Fibroblast of villous mesenchyme (primary cell): Measurements from ENCODE around the gene SDHA. TPM values are rescaled to one million over a fixed set of nuclear protein-coding genes. Genes with fewer than 3 reads are reported as not detected.
"Not testable (repeated sequence)": the region's sequence is repeated elsewhere in the genome, so short reads cannot be mapped to it uniquely, and the experiment has no call there.

Experiments used
- DNase-seq: peaks from one replicate; pipeline ENCODE4 v3.0.0-alpha.2; 2010; ENCODE audit warnings: low read depth
- H3K4me3 ChIP-seq: 2 replicates; pipeline ENCODE4 v1.5.1; 2011; ENCODE audit warnings: low read depth, mild to moderate bottlenecking, low read length
- total RNA-seq: library from RNA; depleted of rRNA; stranded (reverse); fragments of >200 nt; gene quantifications from 2 replicates; pipeline ENCODE4 v1.2.3, GENCODE V29; 2012
- TF ChIP-seq, protein P1 (sequence below): IDR thresholded peaks from 2 replicates; pipeline ENCODE4 v1.5.1; 2012; ENCODE audit warnings: low read depth, mild to moderate bottlenecking, low read length; ENCODE audit not compliant: insufficient read depth

The SDHA gene
- total RNA-seq, 1 donor, result 87.2 TPM

DNA sequence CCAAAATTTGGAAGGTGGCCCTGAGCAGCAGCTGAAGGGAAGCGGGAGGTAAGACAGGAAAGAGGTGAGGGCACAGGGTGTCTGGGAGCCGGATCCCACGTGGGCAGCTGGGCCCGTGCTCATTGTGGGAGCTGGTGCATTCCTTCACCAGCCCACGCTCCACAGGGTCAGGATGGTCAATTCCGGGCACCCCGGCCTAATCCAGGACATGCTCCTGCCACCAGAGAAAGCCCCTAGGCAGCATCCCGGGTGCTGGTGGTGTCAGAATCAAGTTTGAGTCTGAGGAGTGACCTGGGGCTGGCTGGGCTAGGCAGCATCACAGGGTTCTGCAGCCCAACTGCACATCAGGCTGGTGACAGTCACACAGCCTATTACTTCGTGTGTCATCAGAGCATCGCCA, 46.2 kb downstream of the SDHA start:
- no peak overlapping the region for H3K4me3 ChIP-seq
- DNase-seq, result peak; percentile 18
- TF ChIP-seq, protein P1, sequence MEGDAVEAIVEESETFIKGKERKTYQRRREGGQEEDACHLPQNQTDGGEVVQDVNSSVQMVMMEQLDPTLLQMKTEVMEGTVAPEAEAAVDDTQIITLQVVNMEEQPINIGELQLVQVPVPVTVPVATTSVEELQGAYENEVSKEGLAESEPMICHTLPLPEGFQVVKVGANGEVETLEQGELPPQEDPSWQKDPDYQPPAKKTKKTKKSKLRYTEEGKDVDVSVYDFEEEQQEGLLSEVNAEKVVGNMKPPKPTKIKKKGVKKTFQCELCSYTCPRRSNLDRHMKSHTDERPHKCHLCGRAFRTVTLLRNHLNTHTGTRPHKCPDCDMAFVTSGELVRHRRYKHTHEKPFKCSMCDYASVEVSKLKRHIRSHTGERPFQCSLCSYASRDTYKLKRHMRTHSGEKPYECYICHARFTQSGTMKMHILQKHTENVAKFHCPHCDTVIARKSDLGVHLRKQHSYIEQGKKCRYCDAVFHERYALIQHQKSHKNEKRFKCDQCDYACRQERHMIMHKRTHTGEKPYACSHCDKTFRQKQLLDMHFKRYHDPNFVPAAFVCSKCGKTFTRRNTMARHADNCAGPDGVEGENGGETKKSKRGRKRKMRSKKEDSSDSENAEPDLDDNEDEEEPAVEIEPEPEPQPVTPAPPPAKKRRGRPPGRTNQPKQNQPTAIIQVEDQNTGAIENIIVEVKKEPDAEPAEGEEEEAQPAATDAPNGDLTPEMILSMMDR, result no peak

DNA sequence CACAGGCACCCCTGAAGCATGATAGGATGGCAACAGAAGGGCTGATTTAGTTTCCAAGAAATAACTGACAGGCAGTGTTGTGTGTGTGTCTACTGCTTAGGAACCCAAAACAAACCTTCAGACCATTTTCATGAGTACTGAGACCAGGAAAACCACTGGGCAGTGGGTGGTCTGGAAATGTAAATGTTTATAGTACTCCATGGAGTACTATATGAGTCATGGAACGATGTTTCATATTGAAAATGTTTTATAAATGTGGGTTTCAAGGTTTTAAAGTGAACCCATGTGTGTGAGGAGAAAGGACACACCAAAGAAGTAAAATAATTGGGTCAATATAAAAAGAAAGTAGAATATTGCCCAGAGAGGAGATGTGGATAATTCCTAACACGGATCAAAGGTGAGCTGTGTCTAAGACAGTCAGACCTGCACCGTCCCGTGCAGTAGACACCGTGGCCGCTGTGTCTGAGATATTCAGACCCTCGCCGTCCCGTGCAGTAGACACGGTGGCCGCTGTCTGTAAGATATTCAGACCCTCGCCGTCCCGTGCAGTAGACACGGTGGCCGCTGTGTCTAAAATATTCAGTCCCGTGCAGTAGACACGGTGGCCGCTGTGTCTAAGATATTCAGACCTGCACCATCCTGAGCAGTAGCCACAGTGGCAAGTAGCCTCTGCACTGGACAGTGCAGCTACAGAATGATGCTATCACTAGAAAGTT, 48.3 kb downstream of the SDHA start:
- H3K4me3 ChIP-seq, result not testable (repeated sequence)
- peak; percentile 62 for DNase-seq

DNA sequence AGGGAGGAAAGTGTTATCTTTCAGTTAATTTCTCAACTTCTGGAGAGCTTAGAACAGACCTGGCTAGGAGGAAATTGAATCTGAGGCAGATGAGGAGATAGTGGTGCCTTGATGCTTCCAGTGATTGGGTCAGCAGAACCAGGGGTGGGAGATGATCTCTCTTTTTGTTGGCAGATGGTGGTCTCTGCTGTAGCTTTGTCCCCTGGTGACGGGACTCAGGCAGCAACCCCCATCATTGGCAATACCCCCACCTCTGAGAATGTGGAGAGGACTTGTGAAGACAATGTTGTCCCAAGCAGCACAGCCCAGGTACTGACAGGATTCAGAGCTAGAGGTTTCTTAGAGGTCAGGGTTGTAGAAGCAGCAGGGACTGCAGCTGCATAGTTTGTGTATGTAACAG, 49.6 kb downstream of the SDHA start:
- DNase-seq, result no peak
- H3K4me3 ChIP-seq, result no peak overlapping the region
- TF ChIP-seq, protein P1, result no peak

DNA sequence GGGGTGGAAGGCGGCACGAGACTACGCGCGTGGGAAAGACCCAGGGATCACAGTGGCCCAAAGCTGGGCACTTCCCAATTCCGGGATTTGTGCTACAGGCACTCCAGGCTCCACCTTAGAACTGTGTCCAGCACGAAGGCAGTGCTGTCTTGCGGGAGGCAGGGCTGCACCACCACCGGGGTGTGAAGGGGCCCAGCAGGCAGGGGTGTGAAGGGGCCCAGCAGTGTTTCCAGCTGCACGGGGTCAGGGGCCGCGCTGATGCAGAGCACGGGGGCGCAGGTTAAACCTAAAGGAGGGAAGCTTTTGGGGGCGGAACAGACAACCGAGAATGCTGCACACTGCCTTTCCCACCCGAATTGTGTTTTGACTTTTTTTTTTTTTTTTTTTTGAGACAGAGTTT, 52.2 kb downstream of the SDHA start:
- peak overlapping the region; percentile 65 for H3K4me3 ChIP-seq
- TF ChIP-seq, protein P1, result no peak
- DNase-seq, result no peak

DNA sequence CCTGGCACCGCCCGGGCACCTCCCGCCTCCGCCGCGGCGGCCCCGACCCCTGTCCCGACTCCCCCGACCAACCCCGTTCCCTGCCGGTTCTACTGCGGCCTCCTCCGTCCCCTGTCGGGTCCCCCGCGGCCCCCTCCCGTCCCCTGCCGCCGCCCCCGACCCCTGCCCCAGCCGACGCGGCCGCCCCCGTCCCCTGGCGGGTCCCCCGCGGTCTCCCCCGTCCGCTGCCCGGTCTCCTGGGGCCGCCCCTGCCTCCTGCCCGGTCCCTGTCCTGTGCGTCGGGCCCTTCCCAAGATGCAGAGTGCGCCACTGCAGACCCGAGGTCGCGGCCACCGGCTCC, 53.7 kb downstream of the SDHA start:
- not testable (repeated sequence) for DNase-seq
- peak overlapping the region; percentile 78 for H3K4me3 ChIP-seq

DNA sequence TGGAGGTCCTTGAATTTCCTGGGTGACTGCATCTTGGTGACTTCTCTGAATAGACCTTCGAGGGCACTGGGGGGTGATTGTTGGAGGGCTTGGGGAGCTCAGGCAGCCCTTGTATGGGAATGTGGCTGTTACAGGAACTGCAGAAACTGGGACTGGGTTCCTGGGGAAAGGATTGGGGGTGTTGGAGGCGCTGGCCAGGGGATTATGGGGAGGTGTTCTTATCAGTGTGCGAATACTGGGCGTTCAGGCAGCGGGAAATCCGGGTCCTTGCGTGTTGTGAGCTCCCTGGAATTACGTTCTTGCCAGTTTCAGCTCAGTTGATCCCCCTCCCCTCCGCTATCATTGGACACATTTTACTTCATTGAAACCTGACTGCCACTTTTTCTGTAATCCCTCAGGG, 55.0 kb downstream of the SDHA start:
- peak overlapping the region; percentile 39 for H3K4me3 ChIP-seq

DNA sequence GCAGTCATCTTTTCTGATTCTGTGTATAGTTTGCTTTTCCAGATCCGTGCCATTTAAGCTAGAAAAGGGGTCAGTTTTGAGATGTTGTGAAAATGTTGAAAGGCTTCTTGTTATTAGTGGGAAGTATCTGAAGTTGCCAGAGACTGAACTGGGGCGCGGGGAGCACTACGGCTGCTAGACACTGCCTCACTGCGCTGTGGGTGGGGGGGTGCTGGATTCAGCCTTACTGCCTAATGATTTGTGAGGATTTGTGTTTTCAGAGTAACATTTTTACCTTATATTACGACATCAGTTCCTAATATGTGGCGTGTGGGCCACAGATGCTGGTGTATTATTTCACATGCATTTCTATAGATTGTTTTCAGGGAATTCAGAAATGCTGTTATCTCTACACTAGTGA, 55.4 kb downstream of the SDHA start:
- not testable (repeated sequence) for H3K4me3 ChIP-seq, DNase-seq

More for the DNA sequence above, 55.0 kb downstream of the SDHA start:
- not testable (repeated sequence) for DNase-seq

DNA sequence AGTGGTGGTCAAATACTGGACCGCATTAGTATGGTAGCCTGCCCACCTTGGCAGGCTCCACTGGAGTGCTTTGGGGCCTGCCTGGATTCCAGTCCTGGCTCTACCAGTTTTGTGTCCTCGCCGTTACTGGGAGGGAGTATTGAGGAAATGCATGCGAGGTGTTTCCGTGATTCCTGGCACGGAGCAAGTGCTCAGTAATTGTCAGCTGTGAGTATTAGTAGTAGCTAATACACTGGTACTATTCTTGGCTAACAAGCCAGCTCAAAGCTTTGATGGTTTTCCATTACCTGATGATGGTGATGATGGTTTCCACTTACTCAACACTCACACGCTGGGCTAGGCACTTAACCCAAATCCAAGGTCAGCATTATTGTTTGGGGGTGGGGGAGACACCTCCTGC, 56.2 kb downstream of the SDHA start:
- not testable (repeated sequence) for H3K4me3 ChIP-seq, DNase-seq

DNA sequence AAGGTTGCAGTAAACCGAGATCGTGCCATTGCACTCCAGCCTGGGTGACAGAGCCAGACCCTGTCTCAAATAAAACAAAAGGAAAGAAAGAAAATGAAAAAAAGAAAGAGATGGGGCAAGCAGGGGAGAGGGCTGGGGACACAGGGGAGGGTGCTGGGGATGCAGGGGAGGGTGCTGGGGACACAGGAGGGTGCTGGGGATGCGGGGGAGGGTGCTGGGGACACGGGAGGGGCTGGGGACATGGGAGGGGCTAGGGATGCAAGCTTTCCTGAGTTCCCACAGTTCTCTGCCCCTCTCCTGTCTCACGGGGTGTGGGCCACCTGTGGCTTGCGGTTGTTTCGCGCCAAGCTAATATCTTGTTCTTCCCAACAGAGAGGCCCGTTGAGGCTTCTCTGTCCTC, 60.5 kb downstream of the SDHA start:
- TF ChIP-seq, protein P1, result no peak
- DNase-seq, result no peak
- no peak overlapping the region for H3K4me3 ChIP-seq

DNA sequence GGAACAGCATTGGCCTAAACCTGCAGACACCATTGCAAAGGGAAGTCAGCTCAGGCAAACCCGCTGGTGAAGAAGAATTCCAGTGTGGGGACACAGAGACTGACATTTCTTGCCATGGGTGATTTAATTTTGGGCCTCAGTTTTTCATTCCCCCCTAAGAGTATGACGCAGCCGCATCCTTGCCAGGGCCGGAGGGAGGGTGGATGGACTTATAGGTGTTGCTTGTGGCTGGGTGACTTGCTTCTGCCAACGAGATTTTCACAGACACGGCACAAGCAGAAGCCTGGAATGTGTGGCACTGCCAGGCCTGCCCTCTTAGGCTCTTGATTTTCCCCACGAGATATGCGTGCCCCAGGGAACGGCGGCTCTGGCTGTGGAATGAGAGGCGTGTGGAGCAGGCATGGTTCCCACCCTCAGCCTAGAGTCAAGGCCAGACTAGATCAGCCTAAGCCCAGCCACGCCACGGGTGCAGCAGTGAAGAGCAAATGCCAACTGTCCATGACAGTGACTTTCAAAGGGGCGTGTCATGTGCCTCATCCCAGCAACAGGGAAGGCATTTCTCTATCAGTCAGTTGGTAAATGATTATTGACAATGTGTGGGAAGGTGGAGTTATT, 61.0 kb downstream of the SDHA start:
- DNase-seq, H3K4me3 ChIP-seq: not testable (repeated sequence)
